Globus pallidus (tissue), 1 donor: ENCODE results near the gene AMPD1.

Experiments
- DNase-seq: peaks from one replicate; pipeline ENCODE4 v3.0.0-alpha.2; 2015; ENCODE audit warnings: low spot score

AMPD1 gene

DNA sequence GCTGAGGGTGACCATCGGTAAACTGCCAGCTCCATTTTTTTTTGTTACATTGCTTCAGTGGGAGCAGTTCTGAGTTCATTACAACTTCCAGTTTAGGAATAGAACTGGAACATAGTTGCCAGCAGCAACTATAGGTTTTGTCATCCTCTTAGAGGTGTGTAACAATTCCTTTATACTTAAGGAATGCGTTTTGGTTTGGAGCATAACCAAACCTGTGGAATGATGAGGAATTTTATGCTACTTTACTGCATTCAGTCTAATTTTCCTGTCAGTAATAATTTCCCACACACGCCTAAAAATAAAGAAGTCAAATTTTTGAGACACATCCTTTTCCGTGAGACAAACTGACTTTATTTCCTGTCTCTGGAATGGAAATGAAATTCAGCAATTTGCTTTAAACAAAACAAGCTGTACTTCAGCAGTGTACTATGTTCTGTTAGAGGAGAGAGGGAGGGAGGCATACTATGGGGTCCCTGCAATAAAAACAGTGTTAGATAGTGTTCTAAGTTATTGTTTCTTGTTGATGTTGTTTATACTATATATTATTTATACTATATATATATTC lies 4.8 kb upstream of the AMPD1 start:
- DNase-seq: no peak

DNA sequence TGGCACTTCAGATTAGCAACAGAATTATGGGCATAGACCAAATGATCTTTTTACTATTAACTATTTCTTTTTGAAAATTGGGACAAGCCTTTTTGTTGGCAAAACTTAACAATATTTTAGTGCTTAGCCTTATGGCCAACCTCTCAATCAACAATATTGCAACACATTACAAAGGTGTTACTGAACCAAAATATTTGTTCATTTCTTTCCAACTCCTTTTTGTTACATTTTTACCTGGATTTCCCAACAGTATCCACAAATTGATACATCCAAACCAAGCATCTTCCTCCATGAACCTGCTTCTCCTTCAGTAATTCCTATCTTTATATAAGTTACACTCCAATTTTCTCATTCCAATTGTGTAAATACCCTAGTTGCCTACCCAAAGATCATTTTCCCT lies 1.5 kb upstream of the AMPD1 start:
- DNase-seq: no peak

DNA sequence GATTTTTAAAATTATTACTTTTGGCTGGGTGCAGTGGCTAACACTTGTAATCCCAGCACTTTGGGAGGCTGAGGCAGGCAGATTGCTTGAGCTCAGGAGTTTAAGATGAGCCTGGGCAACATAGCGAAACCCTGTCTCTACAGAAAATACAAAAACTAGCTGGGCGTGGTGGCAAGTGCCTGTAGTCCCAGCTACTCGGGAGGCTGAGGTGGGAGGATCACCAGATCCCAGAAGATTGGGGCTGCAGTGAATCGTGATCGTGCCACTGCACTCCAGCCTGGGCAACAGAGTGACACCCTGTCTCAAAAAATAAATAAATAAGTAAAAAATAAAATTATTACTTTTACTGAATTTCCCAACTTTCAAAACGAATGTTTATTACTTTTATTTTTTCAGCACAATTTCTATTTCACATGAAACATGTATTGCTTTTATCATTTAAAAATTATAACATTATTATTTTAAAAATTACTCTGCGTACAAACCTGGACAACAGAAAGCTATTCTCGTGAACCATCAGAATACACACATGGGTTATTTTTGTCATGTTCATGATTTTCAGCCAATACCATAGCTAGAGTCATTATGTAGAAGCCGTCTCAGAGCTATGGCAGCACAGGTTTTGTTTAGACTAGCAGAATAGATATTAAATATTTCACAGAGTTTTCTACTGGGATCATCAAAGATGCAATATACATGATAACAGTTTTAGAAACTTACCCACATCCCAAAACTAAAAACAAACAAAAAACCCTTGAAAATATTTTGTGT lies 621 bp downstream of the AMPD1 start:
- DNase-seq: no peak

DNA sequence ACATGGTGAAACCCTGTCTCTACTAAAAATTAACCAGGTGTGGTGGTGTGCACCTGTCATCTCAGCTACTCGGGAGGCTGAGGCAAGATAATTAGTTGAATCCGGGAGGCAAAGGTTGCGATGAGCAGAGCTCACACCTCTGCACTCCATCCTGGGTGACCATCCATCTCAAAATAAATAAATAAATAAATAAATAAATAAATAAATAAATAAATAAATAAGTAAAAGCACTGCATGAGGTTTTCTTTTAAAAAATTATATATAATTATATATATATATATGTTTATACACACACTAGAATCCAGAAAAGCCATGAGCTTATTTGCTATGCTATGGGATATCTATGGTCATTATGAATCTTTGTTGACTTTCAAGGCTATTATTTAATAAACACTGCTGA lies 2.4 kb downstream of the AMPD1 start:
- no peak for DNase-seq

DNA sequence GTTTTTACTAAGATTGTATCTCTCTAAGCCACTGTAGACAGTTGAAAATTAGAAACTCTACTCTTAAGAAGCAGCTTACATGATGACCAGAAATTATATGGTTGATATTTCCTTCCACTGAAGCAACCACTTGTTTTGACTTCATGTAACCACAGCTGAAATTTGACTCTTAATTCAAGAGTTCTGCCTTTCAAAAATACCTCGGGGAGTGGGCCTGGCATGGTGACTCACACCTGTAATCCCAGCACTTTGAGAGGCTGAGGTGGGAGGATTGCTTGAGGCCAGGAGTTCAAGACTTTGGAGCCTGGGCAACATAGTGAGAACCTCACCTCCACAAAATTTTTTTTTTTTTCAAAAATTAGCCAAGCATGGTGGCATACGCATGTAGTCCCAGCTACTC lies 4.3 kb downstream of the AMPD1 start:
- no peak for DNase-seq

DNA sequence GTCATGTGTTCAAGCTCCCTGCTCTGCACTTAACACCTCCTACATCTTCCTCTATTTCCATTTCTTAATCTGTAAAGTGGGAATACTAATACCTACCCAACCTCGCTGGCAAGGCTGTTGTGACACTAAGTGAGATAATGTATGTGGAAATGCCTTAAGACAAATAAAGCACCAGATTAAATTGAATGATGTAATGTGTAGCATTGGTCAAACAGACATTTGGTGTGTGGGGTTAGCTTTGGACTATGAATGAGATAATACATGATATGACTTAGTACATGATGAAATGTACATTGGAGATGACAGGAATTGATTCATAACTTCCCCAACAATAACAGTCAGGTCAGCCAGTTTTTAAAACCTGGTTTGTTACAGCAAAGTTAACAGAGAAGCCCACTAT lies 5.2 kb downstream of the AMPD1 start:
- DNase-seq: no peak

DNA sequence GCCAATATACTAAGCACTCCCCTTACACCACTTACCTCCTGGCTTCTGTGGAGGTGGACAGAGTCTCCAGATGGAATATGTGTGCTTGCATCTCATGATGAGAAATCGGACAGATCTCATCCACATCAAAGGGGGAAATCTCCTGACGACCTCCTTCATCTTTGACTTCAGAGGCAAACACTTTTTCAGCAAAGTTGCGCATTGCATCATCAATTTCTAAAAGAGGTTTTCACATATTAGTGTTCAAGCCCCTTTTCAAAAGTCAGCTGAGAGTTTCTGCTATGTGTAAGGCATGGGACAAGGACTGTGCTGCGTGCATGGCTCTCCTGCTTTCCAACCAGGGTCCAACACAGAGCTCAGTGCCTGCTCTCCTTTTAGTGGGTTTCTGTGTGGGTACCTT lies 6.8 kb downstream of the AMPD1 start:
- DNase-seq: no peak

DNA sequence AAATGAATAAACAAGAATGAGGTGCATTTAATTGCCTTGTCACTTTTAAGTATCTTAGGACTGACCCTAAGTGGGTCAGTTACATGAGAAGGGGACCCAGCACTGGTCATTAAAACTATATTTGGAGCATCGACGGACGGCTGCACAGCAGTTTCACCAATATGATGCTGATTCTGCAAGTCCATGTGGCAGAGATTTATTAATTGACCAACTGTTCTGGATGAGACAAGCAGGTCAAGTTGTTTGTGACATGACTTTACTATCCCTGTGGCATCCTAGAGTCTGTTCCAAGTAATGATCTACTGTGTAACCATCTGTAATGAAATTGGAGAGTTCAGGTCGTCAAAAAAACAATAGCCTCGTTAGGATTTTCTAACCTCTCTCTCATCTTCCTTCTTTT lies 9.5 kb downstream of the AMPD1 start:
- DNase-seq: no peak

DNA sequence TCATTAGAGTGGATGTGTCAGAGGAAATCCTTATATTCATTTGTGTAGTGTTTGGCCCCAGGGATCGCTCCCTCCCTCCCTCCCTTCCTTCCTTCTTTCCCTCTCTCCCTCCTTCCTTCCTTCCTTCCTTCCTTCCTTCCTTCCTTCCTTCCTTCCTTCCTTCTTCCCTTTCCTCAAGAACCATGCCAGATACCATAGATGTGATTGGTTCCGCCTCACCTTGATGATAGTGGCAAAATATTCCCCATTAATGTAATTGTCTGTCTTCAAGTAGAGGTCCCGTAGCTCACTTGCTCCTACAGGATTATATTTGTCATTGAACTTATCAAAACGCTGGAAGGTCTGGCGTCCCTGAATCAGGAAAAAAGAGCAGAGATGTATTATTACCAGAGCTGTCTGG lies 17.7 kb downstream of the AMPD1 start:
- no peak for DNase-seq

DNA sequence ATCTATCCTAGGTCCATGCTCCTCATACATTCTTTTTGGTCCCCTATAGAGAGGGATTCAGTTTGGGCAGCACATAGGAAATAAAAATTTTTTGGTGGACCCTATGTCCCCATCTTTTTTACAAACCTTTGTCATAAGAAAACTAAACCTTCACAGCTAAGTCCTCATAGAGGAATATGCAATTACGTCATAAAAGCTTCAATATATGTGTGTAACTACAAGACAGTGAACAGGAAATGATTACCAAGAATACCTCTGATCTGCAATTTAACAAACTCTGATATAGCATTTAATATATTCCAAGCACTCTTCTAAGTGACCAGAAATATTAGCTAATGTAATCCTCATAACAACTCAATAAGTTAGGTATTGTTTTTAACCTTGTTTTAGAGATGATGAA lies 19.2 kb downstream of the AMPD1 start:
- no peak for DNase-seq

DNA sequence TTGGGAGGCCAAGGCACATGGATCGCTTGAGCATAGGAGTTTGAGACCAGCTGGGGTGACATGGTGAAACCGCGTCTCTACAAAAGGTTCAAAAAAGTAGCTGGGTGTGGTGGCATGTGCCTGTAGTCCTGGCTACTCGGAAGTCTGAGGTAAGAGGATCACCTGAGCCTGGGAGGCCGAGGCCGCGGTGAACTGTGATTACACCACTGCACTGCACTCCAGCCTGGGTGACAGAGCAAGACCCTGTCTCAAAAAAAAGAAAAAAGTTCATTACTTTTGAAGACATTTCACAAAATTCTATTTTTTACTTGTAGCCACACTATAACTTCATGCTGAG lies 23.4 kb downstream of the AMPD1 start:
- DNase-seq: no peak

DNA sequence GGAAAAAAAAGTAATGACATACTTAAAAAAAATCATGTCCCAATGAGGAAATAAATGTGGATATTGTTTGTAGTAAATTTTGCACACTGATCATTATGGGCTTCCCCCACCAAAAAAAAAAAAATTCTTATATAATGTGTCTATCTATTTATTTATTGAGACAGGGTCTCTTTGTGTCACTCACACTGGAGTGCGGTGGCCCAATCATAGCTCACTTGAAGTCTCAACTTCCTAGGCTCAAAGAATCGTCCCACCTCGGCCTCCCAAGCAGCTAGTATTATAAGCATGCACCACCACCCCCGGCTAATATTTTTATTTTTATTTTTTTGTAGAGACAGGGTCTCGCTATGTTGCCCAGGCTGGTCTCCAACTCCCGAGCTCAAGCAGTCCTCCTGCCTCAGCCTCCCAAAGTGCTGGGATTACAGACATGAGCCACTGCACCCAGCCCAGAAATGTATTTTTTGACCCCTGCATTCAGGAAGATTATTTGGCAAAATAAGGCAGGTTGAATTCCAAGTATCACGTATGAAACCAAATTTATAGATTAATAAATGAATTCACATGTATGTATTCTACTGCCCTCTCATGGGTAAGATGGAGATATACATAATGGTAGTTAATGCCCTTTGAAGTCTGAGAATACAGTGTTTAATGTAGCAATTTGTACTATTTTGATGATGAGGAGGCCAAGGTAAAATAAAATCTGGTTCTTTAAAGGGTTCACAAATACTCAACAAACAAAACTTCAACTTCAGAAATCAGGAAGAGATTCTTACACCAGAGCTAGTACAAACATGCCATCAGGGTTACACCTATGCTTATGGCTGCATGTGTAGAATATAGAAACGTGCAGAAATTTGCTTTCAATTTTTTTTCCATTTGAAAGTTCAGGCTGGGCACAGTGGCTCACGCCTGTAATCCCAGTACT lies 24.1 kb downstream of the AMPD1 start:
- no peak for DNase-seq

DNA sequence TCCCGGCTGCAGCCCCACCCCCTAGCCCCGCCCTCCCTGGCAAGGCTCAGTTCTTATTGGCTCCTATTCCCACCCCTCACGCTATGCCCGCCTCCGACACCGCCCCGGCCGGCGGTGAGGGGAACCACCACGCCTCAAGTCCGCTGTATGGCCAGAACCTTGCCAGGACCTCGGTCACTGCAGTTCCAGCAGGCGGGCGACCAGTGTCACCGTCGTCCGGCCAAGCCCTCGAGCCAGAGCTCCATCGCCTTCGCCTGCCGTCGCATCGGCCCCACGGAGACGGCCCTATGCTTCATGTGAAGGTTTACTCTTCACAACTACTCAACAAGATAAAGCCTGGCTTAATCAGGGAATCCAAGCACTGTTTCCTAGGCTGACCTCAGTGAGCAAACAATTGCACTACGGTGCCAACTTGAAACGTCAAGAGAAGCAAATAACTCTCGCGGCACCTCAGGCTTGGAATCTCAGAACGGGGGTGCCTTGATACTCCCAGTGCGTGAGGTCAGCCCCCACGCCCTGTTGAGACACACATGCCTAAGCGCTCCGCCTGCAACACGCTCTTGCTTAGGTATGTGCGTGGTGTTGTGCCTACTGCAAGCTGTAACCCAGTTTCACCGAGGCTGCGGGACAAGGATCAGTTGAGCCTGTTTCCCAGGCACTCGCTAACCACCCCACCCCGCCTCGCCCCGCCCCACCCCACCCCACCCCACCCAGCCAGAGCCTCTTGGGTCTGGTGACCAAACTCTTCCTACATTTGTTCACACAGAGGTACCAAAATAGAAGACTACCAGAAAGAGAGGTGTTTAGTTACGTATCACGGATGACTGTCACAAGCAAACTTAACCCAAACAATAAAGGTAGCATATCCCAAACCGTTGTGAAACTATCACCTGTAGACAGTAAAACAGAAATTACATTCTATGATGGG lies 25.0 kb downstream of the AMPD1 start:
- DNase-seq: peak; percentile 88

DNA sequence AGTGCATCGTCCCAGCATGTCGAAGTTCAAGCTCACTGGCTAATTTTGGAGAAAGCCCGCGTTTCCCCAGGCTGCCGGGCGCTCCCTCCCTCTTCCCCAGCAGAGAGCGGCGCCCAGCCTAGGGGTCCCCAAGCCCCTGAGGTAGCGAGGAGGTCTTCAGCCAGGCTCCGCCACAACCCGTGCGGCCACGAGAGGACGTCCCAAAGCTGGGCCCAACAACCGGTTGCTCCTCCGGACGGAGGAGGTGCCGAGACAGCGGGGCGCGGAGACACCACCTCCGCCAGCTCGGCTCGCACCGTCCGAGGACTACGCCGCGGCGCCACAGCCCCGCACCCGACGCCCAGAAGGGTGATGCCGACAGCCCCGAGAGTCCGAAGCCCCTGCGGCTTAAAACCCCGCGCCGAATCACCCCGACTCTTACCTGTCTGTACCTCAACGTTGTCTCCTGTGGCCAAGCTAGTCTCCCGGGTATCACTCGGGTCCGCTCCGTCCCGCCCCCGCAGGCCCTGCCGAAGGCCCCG lies 25.7 kb downstream of the AMPD1 start, which contains the start of gene DENND2C:
TSS of gene DENND2C (minus strand) at position 488 of the 521 bp plus-strand sequence. CDS start 44,065 bp downstream, outside the sequence.
- no peak for DNase-seq

DNA sequence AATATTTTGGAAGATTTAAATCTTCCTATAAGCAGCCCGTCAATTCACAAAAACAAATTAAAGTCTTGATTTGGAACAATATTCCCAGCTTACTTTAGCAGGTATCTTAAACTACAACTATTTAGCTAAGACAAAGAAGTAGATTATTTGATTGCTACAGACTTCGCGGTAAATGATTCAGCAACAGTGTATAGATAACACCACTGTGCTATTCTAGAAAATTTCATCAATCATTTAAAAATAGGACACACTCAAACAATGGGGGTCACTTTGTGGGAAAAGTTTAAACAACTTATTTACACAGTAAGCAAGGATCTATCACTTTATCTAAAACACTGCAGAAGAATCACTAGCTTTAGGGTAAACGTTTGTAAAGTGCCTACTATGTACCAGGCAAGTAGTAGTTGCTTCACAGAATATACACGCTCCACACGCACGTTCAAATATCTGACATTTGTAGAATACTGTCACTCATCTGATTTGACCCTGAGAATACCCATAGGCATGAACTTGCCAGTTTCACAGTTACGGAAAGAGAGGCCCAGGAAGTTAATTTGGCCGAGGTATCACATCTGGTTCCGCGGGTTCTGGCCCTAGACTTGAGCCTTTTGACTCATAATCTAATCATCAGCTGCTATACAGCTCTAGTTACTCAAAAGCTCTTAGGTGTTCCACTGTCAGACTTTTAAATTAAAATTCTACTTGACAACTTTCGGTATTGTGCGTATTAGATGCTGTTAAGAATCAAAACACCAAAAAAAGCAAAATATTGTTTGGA lies 26.4 kb downstream of the AMPD1 start:
- no peak for DNase-seq

DNA sequence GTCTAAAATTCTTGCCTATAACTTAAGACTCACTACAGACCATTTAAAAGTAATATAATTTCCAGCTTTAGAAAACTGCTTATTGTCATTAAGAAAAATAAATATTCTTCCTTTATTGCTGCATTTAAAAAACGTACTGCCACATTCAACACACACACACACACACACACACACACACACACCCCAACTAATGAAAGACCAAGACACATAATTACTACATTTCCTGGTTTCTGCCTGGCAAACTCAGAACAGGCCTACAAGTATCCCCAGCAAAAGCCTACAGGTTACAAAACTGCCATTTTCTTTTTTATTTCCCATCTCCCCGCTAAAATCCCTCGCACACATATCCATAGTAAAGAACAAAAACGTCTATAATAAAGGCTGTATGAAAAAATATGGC lies 27.0 kb downstream of the AMPD1 start:
- DNase-seq: no peak

DNA sequence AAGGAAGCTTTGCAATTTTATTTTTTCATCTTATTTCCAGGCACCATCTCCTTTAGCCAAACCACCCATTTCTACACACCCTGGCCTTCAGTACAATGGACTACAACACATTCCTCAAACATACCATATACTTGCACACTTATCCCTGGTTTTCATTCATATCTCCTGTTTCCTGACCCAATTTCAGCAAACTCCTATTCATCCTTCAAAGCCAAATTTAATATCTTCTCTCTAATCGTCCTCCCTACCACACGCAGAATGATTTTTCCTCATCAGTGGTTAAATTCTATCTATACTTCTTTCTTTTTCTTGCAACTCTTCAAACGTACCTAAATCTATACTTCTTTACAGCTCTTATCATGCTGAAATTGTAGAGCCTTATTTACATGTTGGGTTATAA lies 28.4 kb downstream of the AMPD1 start:
- DNase-seq: no peak

DNA sequence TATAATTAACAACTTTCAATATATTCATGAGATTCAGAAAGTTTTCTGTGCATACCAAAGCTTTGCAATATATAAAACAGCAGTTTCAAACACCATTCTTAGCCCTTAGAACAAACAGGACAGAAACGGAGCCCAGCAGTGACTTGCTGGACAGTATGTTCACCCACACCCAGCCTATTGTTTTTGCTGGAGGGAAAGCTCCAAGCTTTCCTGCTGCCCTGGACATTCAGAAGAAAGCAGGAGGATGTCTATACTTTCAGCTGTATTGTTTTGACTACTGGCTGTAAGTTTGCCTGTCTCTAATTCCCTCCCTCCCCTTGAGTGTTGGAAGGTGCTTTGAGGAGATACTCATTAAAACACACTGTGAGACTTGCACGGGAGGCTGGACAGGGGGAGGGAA lies 35.1 kb downstream of the AMPD1 start:
- DNase-seq: no peak

DNA sequence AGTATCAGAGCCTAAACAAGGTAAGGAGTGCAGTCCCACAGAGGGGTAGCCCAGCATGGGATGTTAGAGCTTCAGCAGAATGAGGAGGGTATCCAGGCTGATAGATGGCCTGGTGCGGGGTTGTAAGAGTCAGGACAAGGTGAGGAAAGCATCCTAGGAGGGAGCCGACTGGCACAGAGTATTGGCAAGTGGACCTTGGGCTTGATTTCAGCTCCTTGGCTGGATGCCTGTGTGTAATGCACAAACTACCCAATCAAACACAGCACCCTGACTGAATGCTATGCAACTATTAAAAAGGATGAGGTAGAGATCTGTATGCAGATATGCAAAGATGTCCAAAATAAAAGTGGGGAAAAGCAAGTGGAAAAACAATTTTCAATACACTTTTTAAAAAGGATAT lies 43.5 kb downstream of the AMPD1 start:
- no peak for DNase-seq

DNA sequence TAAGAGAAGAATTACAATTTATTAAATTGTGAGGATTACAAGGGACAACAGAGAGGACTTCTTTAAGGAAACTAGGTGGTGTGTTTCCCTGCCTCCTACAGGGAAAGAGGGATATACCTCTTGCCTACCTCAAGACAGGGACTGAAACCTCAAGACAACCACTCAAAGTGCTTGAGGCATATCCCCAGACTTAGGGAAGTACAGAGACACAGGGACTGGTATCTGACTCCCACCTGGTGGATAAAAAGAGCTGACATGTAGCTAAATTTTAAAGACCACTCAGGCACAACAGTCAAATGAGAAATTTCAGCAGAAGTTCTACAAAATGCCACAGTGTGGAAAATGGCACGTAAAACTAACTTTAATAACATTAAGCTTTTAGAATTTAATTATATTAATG lies 46.8 kb downstream of the AMPD1 start:
- DNase-seq: no peak

DNA sequence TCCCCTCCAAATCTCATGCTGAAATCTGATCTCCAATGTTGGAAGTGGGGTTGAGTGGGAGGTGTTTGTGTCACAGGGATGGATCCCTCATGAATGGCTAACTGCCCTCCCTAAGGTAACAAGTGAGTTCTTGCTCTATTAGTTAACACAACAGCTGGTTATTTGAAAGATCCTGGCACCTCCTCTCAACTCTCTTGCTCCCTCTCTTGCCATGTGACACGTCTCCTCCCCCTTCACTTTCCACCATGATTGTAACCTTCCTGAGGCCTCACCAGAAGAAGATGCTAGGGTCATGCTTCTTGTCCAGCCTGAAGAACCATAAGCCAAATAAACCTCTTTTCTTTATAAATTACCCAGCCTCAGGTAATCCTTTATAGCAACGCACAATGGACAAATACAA lies 54.0 kb downstream of the AMPD1 start:
- DNase-seq: no peak
